ENCODE data around the gene HDC. TPM values are rescaled to one million over a fixed set of nuclear protein-coding genes. Genes with fewer than 3 reads are reported as not detected.

Gene HDC
- polyA plus RNA-seq, 1 of the 3 experiments (the other 2 are of a cell fraction): not detected

DNA sequence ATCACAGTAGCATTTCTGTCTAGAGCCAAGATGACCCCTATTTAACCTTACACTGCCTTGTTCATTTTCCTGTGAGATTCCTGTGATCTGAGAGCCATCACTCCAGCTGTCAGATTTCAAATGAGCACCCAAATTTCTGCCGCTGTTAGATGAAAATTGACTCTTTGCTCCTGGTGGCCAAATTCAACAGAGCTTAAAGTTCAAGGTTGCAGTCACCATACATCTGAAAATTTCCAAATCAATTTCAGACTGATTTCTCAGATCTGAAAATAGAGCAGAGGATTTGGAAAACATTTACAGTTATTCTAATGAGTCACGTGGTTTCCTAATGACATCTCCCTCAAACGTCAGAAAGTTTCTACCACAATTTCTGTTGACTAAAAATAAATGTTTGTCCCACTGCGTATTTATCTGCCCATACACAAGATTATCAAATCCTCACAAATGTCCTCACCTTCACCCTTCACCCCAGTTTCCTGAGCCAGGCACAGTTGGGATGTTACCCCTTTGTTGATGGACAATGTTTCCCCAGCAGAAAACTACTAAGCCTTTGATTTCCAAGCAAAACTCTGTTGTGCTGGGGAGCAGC lies 16.4 kb downstream of the HDC start:
- no peak overlapping the region for H3K4me2 ChIP-seq
- H3K4me1 ChIP-seq (ENCODE audit: control insufficient read depth in 1 of 2, insufficient read depth in 2 of 2, low read depth in 1 of 2, low read length in 1 of 2): peaks cover 0 to 7% of the 10 kb centered on the region in 2 experiments; a peak in 1 of 4 replicates
- H3K9me2 ChIP-seq: no peaks in the 10 kb centered on the region
- no peaks in the 10 kb centered on the region for H3K27me3 ChIP-seq (ENCODE audit: insufficient read depth)
- H2AFZ ChIP-seq (ENCODE audit: low read depth): no peak overlapping the region
- no peaks in the 10 kb centered on the region for H3F3A ChIP-seq (replicated peaks; ENCODE audit: insufficient read depth)
- H3K27ac ChIP-seq (ENCODE audit: low read depth in 2 of 2, low read length in 1 of 2): no peak overlapping the region
- ChIA-PET POLR2A (no interaction called here), CTCF (interaction anchor here (1.2 to 1.4 kb wide), 2 partner anchors 9 to 10 kb away, joined by 3 read pairs; no protein-coding TSS in a partner anchor)
- no peak for DNase-seq
- H3K79me2 ChIP-seq (ENCODE audit: insufficient read depth): no peaks in the 10 kb centered on the region
- H3K4me3 ChIP-seq (ENCODE audit: low read depth in 2 of 2, low read length in 1 of 2): no peak overlapping the region
- no peaks in the 10 kb centered on the region for H4K20me1 ChIP-seq (ENCODE audit: insufficient read depth)
- no peaks in the 10 kb centered on the region for H3K9me3 ChIP-seq
- H3K36me3 ChIP-seq (replicated peaks in 1 of 2; ENCODE audit: control insufficient read depth in 1 of 2, insufficient read depth in 2 of 2, low read length in 1 of 2): no peaks in the 10 kb centered on the region
- TF ChIP-seq TCF12 (IDR thresholded peaks at IDR 0.05) (no peak), GATA2 (CRISPR knock-in tag; IDR thresholded peaks at IDR 0.05) (no peak), REST (IDR thresholded peaks at IDR 0.05; ENCODE audit: low read depth, low read length) (no peak), EZH2phosphoT487 (IDR thresholded peaks at IDR 0.05; ENCODE audit: borderline replicate concordance, low read depth) (no peak), NFIC (IDR thresholded peaks at IDR 0.05; ENCODE audit: borderline replicate concordance) (no peak), ZBTB33 (IDR thresholded peaks at IDR 0.05; ENCODE audit: borderline replicate concordance, low read depth) (no peak), RCOR1 (IDR thresholded peaks at IDR 0.05; ENCODE audit: low read length) (no peak), IRF3 (IDR thresholded peaks at IDR 0.05; ENCODE audit: low read depth, low read length) (no peak), SMC3 (IDR thresholded peaks at IDR 0.05; ENCODE audit: low read depth, low read length) (no peak), USF1 (IDR thresholded peaks at IDR 0.05; ENCODE audit: borderline replicate concordance, low read depth) (no peak), NRF1 (IDR thresholded peaks at IDR 0.05; ENCODE audit: low read depth, low read length) (no peak), FOXJ3 (CRISPR knock-in tag; IDR thresholded peaks at IDR 0.05) (no peak), MXI1 (IDR thresholded peaks at IDR 0.05; ENCODE audit: low read depth, low read length) (no peak), JUND (IDR thresholded peaks at IDR 0.05) (no peak)
- TF ChIP-seq, protein P1, sequence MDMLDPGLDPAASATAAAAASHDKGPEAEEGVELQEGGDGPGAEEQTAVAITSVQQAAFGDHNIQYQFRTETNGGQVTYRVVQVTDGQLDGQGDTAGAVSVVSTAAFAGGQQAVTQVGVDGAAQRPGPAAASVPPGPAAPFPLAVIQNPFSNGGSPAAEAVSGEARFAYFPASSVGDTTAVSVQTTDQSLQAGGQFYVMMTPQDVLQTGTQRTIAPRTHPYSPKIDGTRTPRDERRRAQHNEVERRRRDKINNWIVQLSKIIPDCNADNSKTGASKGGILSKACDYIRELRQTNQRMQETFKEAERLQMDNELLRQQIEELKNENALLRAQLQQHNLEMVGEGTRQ (IDR thresholded peaks at IDR 0.05; ENCODE audit: borderline replicate concordance, low read depth, low read length): no peak
- TF ChIP-seq, protein P2, sequence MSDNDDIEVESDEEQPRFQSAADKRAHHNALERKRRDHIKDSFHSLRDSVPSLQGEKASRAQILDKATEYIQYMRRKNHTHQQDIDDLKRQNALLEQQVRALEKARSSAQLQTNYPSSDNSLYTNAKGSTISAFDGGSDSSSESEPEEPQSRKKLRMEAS (IDR thresholded peaks at IDR 0.05; ENCODE audit: low read depth): no peak
- TF ChIP-seq, protein P3, sequence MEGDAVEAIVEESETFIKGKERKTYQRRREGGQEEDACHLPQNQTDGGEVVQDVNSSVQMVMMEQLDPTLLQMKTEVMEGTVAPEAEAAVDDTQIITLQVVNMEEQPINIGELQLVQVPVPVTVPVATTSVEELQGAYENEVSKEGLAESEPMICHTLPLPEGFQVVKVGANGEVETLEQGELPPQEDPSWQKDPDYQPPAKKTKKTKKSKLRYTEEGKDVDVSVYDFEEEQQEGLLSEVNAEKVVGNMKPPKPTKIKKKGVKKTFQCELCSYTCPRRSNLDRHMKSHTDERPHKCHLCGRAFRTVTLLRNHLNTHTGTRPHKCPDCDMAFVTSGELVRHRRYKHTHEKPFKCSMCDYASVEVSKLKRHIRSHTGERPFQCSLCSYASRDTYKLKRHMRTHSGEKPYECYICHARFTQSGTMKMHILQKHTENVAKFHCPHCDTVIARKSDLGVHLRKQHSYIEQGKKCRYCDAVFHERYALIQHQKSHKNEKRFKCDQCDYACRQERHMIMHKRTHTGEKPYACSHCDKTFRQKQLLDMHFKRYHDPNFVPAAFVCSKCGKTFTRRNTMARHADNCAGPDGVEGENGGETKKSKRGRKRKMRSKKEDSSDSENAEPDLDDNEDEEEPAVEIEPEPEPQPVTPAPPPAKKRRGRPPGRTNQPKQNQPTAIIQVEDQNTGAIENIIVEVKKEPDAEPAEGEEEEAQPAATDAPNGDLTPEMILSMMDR (IDR thresholded peaks at IDR 0.05): no peak
- 72% methylated on average over 4 of the region's 4 CpGs for WGBS (ENCODE audit: low lambda C conversion rate)
- no peak overlapping the region for H3K9ac ChIP-seq

All from SK-N-SH (cell line).